Sigmoid colon (tissue), 7 donors: Measurements from ENCODE around the gene MTCL1. TPM values are rescaled to one million over a fixed set of nuclear protein-coding genes. Genes with fewer than 3 reads are reported as not detected.

Source experiments
- DNase-seq: peaks from one replicate; pipeline ENCODE4 v3.0.0-alpha.2; 2019
- H3K27ac ChIP-seq, 4 donors: fragments of 200-600 bp; sonication (generic); one replicate each; pipeline ENCODE4 v1.5.1; 2016 to 2019; ENCODE audit warnings: mild to moderate bottlenecking in 1 of 4
- H3K27me3 ChIP-seq, 3 donors: fragments of 200-600 bp; sonication (generic); one replicate each; pipeline ENCODE4 v1.5.1; 2019; ENCODE audit warnings: mild to moderate bottlenecking in 1 of 3
- H3K36me3 ChIP-seq, 4 donors: fragments of 200-600 bp; sonication (generic); one replicate each; pipeline ENCODE4 v1.5.1; 2016 to 2019
- H3K4me1 ChIP-seq, 4 donors: fragments of 200-600 bp; sonication (generic); one replicate each; pipeline ENCODE4 v1.5.1; 2017 to 2019
- H3K4me3 ChIP-seq, 4 donors: fragments of 200-600 bp; sonication (generic); one replicate each; pipeline ENCODE4 v1.5.1; 2017 to 2019; ENCODE audit warnings: mild to moderate bottlenecking in 2 of 4, moderate library complexity in 1 of 4
- H3K9me3 ChIP-seq, 4 donors: fragments of 200-600 bp in 3 of 4; sonication (generic) in 3 of 4; one replicate each; pipeline versions ENCODE4 v1.5.1 to v1.6.1; 2013 to 2019
- CTCF ChIP-seq, 4 experiments: fragments of 450-650 bp in 3 of 4; fragments of 200-600 bp in 1 of 4; IDR thresholded peaks; one replicate each; pipeline ENCODE4 v1.5.1; 2016 to 2019; ENCODE audit warnings: antibody characterized with exemption in 4 of 4, mild to moderate bottlenecking in 3 of 4, moderate library complexity in 2 of 4
- EP300 ChIP-seq, 4 donors: sonication (generic); formaldehyde crosslinking; IDR thresholded peaks; one replicate each; pipeline ENCODE4 v1.6.1; 2017; ENCODE audit warnings: antibody characterized with exemption in 4 of 4
- POLR2A ChIP-seq, 2 donors: fragments of 450-650 bp; IDR thresholded peaks; one replicate each; pipeline ENCODE4 v1.6.1; 2016; ENCODE audit warnings: antibody characterized with exemption in 2 of 2, mild to moderate bottlenecking in 2 of 2, moderate library complexity in 2 of 2
- POLR2AphosphoS5 ChIP-seq, 4 donors: sonication (generic); formaldehyde crosslinking; IDR thresholded peaks; one replicate each; pipeline ENCODE4 v1.6.1; 2017; ENCODE audit warnings: antibody characterized with exemption in 4 of 4
- WGBS, 2 donors: extraction: QIAGEN DNeasy Blood & Tissue Kit; methylation state at CpG; one replicate each; pipeline ENCODE4 v1.1.7; 2013; 5-methylcytosine and 5-hydroxymethylcytosine counted together
- intact Hi-C: fragments of 100-400 bp; cut with DNase I; formaldehyde crosslinking; loops from one replicate; pipeline ENCODE4 v1.15.1; 2023
- polyA plus RNA-seq, 3 donors: library from polyadenylated mRNA; stranded (reverse); fragments of 200-250 nt; gene quantifications; one replicate each; pipeline ENCODE4 v1.2.3, GENCODE V29; 2013
- total RNA-seq, 4 donors: library from RNA; depleted of rRNA; stranded (reverse); fragments of >200 nt; gene quantifications; one replicate each; pipeline ENCODE4 v1.1.0, GENCODE V29; 2016
- donor health status: healthy with polysubstance abuse.
- donor health status: Bipolar disorder and iron deficiency.
- donor health status: healthy.

MTCL1 gene
- total and polyA plus RNA-seq, 7 donors = 0.69 to 133 (median 58.5) TPM

GRCh38 chr18:8818982-8819381, 113.6 kb downstream of the MTCL1 start:
- intact Hi-C loops = no loop called here
- no peaks in the 10 kb centered on the region for H3K27me3 ChIP-seq
- 93 to 95% methylated on average over 15 of the region's 15 CpGs for WGBS, 2 donors
- H3K36me3 ChIP-seq = peaks cover 9 to 67% (median 24%) of the 10 kb centered on the region in 4 donors
- H3K4me3 ChIP-seq = no peak overlapping the region
- DNase-seq = no peak
- peaks cover 0 to 22% (median 4%) of the 10 kb centered on the region in 4 donors for H3K4me1 ChIP-seq
- TF ChIP-seq CTCF (IDR thresholded peaks at IDR 0.05) = no peak
- no peak for TF ChIP-seq POLR2A (IDR thresholded peaks at IDR 0.05)
- TF ChIP-seq EP300 (IDR thresholded peaks at IDR 0.05) = no peak
- TF ChIP-seq POLR2AphosphoS5 (IDR thresholded peaks at IDR 0.05) = no peak
- H3K9me3 ChIP-seq = no peaks in the 10 kb centered on the region
- H3K27ac ChIP-seq = no peak overlapping the region

DNA sequence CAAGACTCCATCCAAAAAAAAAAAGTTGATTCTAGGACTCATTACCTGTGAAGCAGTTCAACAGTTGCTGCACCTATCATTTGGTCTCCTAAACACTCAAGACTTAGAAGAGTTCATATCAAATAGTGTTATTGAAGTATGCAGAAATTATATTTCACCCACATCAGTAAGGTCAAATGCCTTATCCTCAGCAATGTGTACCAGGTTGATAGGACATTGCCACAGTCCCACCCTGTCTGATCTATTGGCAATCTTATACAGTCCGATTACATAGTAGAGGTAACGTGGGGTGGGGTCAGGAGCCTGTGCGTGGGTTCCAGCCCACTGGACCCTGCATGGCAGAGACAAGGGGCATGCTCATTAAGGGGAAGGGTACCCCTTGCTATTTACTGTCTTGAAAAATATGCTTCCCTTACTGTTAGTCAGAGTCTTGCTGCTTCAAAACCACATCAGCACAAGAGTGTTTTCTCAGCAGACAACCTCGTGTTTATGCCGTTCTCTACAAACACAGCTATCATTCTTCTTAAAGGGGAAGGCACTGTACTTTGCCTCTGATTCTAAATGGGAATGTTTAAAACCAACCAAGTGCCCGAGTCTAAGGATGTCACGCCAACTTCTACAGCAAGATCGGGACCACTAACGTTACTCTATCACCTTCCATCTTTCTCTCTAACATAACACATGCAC, 115.2 kb downstream of the MTCL1 start:
- no peak overlapping the region for H3K4me3 ChIP-seq
- 71 to 73% methylated on average over 9 of the region's 9 CpGs for WGBS, 2 donors
- peaks cover 6 to 74% (median 29%) of the 10 kb centered on the region in 4 donors for H3K36me3 ChIP-seq
- H3K4me1 ChIP-seq = peaks cover 0 to 22% (median 3%) of the 10 kb centered on the region in 4 donors
- intact Hi-C loops = no loop called here
- TF ChIP-seq EP300 (IDR thresholded peaks at IDR 0.05) (no peak), CTCF (IDR thresholded peaks at IDR 0.05) (no peak), POLR2A (IDR thresholded peaks at IDR 0.05) (no peak), POLR2AphosphoS5 (IDR thresholded peaks at IDR 0.05) (no peak)
- H3K27ac ChIP-seq = peak overlapping the region in 3 of 4 donors; percentile 11 to 45 (median 33)
- no peaks in the 10 kb centered on the region for H3K9me3 ChIP-seq
- DNase-seq = no peak
- no peaks in the 10 kb centered on the region for H3K27me3 ChIP-seq

GRCh38 chr18:8821083-8821465, 115.7 kb downstream of the MTCL1 start:
- H3K9me3 ChIP-seq = no peaks in the 10 kb centered on the region
- intact Hi-C loops = no loop called here
- peak overlapping the region in 3 of 4 donors; percentile 11 to 45 (median 33) for H3K27ac ChIP-seq
- TF ChIP-seq POLR2A (IDR thresholded peaks at IDR 0.05) (no peak), POLR2AphosphoS5 (IDR thresholded peaks at IDR 0.05) (no peak), CTCF (IDR thresholded peaks at IDR 0.05) (no peak), EP300 (IDR thresholded peaks at IDR 0.05) (no peak)
- no peaks in the 10 kb centered on the region for H3K27me3 ChIP-seq
- WGBS, 2 donors = 87% methylated on average over 3 of the region's 3 CpGs
- H3K4me3 ChIP-seq = no peak overlapping the region
- H3K4me1 ChIP-seq = peaks cover 0 to 20% (median 3%) of the 10 kb centered on the region in 4 donors
- no peak for DNase-seq
- peaks cover 6 to 80% (median 35%) of the 10 kb centered on the region in 4 donors for H3K36me3 ChIP-seq

GRCh38 chr18:8821531-8821930, 116.2 kb downstream of the MTCL1 start:
- Histone ChIP-seq H3K36me3 (peaks cover 6 to 84% (median 35%) of the 10 kb centered on the region in 4 donors), H3K27ac (peak overlapping the region in 3 of 4 donors; percentile 11 to 45 (median 33)), H3K27me3 (no peaks in the 10 kb centered on the region), H3K9me3 (no peaks in the 10 kb centered on the region), H3K4me3 (no peak overlapping the region), H3K4me1 (peaks cover 0 to 15% (median 2%) of the 10 kb centered on the region in 4 donors)
- no peak for DNase-seq
- TF ChIP-seq POLR2AphosphoS5 (IDR thresholded peaks at IDR 0.05) (no peak), POLR2A (IDR thresholded peaks at IDR 0.05) (no peak), CTCF (IDR thresholded peaks at IDR 0.05) (no peak), EP300 (IDR thresholded peaks at IDR 0.05) (no peak)
- 59 to 73% methylated on average over 1 of the region's 1 CpG for WGBS, 2 donors
- intact Hi-C loops = no loop called here
